HEK293 (cell line): Measurements from ENCODE around the gene TBC1D5.

Source experiments
- CTCF ChIA-PET: fragments of 350-600 bp; formaldehyde crosslinking; extraction: SDS; loops from one replicate; lab custom pipeline; 2021; ENCODE audit warnings: antibody characterized with exemption; lab: Yijun Ruan, JAX
- POLR2A ChIA-PET: fragments of 300-600 bp; formaldehyde crosslinking; extraction: SDS; loops from one replicate; lab custom pipeline; 2020; ENCODE audit warnings: antibody characterized with exemption, inconsistent platforms; lab: Yijun Ruan, JAX
- H3K27ac ChIP-seq: fragments of 200-500 bp; sonication (Bioruptor generic); 2 replicates; pipeline ENCODE4 v1.5.1; 2014; ENCODE audit warnings: low read depth, low read length, control low read depth, inconsistent platforms; ENCODE audit errors: extremely low read depth
- H3K36me3 ChIP-seq, 2 experiments: fragments of 200-500 bp in 1 of 2; sonication (Bioruptor generic) in 1 of 2; 1 replicate in 1 of 2; 2 replicates in 1 of 2; pipeline ENCODE4 v1.5.1; 2014 to 2017; ENCODE audit warnings: inconsistent platforms in 2 of 2, low read length in 2 of 2; ENCODE audit not compliant: control insufficient read depth in 2 of 2, insufficient read depth in 1 of 2
- H3K4me1 ChIP-seq: fragments of 200-500 bp; sonication (Bioruptor generic); 2 replicates; pipeline ENCODE4 v1.5.1; 2014; ENCODE audit warnings: mild to moderate bottlenecking, low read length, inconsistent platforms; ENCODE audit not compliant: control insufficient read depth, insufficient read depth
- H3K4me3 ChIP-seq: 2 replicates; pipeline ENCODE4 v1.5.1; 2011; ENCODE audit warnings: low read depth, mild to moderate bottlenecking, control low read depth, low read length, moderate library complexity
- H3K9me3 ChIP-seq: fragments of 200-500 bp; sonication (Bioruptor generic); 2 replicates; pipeline ENCODE4 v1.5.1; 2014; ENCODE audit warnings: low read depth, low read length, inconsistent platforms; ENCODE audit not compliant: control insufficient read depth, insufficient read depth
- HOXD13 ChIP-seq: sonication (generic); formaldehyde crosslinking; IDR thresholded peaks from 2 replicates; pipeline ENCODE4 v1.8.0; 2022; ENCODE audit warnings: missing genetic modification reagents, borderline replicate concordance
- YY2 ChIP-seq: fragments of 450-650 bp; formaldehyde crosslinking; IDR thresholded peaks from 2 replicates; pipeline ENCODE4 v1.5.1; 2016; ENCODE audit warnings: missing biosample characterization, missing genetic modification characterization
- ZBTB10 ChIP-seq: fragments of 450-650 bp; formaldehyde crosslinking; IDR thresholded peaks from 2 replicates; pipeline ENCODE4 v1.5.1; 2016; ENCODE audit warnings: missing biosample characterization, missing genetic modification characterization
- ZNF2 ChIP-seq: fragments of 450-650 bp; formaldehyde crosslinking; IDR thresholded peaks from 2 replicates; pipeline ENCODE4 v1.5.1; 2016; ENCODE audit warnings: missing biosample characterization, missing genetic modification characterization
- ZNF248 ChIP-seq: fragments of 450-650 bp; formaldehyde crosslinking; IDR thresholded peaks from 2 replicates; pipeline ENCODE4 v1.5.1; 2017; ENCODE audit warnings: missing biosample characterization, missing genetic modification characterization
- ZNF398 ChIP-seq: fragments of 450-650 bp; formaldehyde crosslinking; IDR thresholded peaks from 2 replicates; pipeline ENCODE4 v1.5.1; 2017; ENCODE audit warnings: missing biosample characterization, missing genetic modification characterization
- ZNF404 ChIP-seq: fragments of 450-650 bp; formaldehyde crosslinking; IDR thresholded peaks from 2 replicates; pipeline ENCODE4 v1.5.1; 2017; ENCODE audit warnings: missing biosample characterization, missing genetic modification characterization
- ZNF530 ChIP-seq: fragments of 450-650 bp; formaldehyde crosslinking; IDR thresholded peaks from 2 replicates; pipeline ENCODE4 v1.5.1; 2016; ENCODE audit warnings: low read depth, missing biosample characterization, missing genetic modification characterization
- ZNF558 ChIP-seq: fragments of 450-650 bp; formaldehyde crosslinking; IDR thresholded peaks from 2 replicates; pipeline ENCODE4 v1.5.1; 2016; ENCODE audit warnings: missing biosample characterization, missing genetic modification characterization
- ZNF585B ChIP-seq: fragments of 450-650 bp; formaldehyde crosslinking; IDR thresholded peaks from 2 replicates; pipeline ENCODE4 v1.5.1; 2016; ENCODE audit warnings: missing biosample characterization, missing genetic modification characterization
- ZNF664 ChIP-seq: fragments of 450-650 bp; formaldehyde crosslinking; IDR thresholded peaks from 2 replicates; pipeline ENCODE4 v1.5.1; 2016; ENCODE audit warnings: missing biosample characterization, missing genetic modification characterization
- ZNF791 ChIP-seq: fragments of 450-650 bp; formaldehyde crosslinking; IDR thresholded peaks from 2 replicates; pipeline ENCODE4 v1.5.1; 2016; ENCODE audit warnings: missing biosample characterization, missing genetic modification characterization
- ZNF830 ChIP-seq: fragments of 450-650 bp; IDR thresholded peaks from 2 replicates; pipeline ENCODE4 v1.5.0; 2018; ENCODE audit warnings: missing biosample characterization, missing genetic modification characterization, low read depth, mild to moderate bottlenecking, moderate library complexity
- ZSCAN23 ChIP-seq: fragments of 450-650 bp; formaldehyde crosslinking; IDR thresholded peaks from 2 replicates; pipeline ENCODE4 v1.5.1; 2016; ENCODE audit warnings: missing biosample characterization, missing genetic modification characterization
- ZSCAN4 ChIP-seq: fragments of 450-650 bp; formaldehyde crosslinking; IDR thresholded peaks from 2 replicates; pipeline ENCODE4 v1.5.1; 2017; ENCODE audit warnings: missing biosample characterization, missing genetic modification characterization
- ZXDB ChIP-seq: fragments of 450-650 bp; formaldehyde crosslinking; IDR thresholded peaks from 2 replicates; pipeline ENCODE4 v1.5.1; 2016; ENCODE audit warnings: missing biosample characterization, missing genetic modification characterization
- TF ChIP-seq, protein P1 (sequence below): fragments of 450-650 bp; formaldehyde crosslinking; IDR thresholded peaks from 2 replicates; pipeline ENCODE4 v1.5.1; 2016; ENCODE audit warnings: missing biosample characterization, missing genetic modification characterization

The TBC1D5 gene

GRCh38 chr3:17456046-17456445, 286.4 kb downstream of the TBC1D5 start:
- TF ChIP-seq ZNF2 (tag by site-specific recombination) (no peak), ZNF585B (tag by site-specific recombination) (no peak), ZBTB10 (tag by site-specific recombination) (no peak)
- ChIA-PET CTCF (interaction anchor here (0.7 kb wide), 1 partner anchor 942 kb away, joined by 4 read pairs; no protein-coding TSS in a partner anchor), POLR2A (no interaction called here)
- Histone ChIP-seq H3K4me1 (no peaks in the 10 kb centered on the region; the same call in 1 of the 2 replicates), H3K4me3 (no peak overlapping the region), H3K27ac (no peak overlapping the region), H3K9me3 (no peaks in the 10 kb centered on the region), H3K36me3 (no peaks in the 10 kb centered on the region)

DNA sequence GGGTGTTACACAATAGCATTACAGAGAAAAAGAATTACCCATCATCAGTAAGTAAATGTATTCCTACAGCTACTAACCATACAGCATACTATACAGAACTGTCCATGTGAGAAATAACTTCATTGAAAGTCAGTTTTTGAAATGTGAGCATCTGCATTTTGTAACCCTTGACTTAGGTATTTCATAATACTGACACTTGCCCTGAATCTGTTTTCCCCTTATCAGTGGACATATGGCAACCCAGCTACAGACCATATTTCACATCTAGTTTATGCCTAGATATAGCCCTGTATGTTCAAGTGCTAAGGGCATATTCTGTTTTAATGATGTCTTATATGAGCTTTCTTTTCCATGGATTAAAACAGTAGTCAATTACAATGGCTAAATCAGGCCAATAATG, 297.6 kb downstream of the TBC1D5 start:
- CTCF ChIA-PET, result no interaction called here
- TF ChIP-seq ZNF558 (tag by site-specific recombination), result no peak
- no peak for TF ChIP-seq ZNF404 (tag by site-specific recombination)
- no peak for TF ChIP-seq ZNF398
- no peak for TF ChIP-seq ZNF530 (tag by site-specific recombination)
- TF ChIP-seq, protein P1, sequence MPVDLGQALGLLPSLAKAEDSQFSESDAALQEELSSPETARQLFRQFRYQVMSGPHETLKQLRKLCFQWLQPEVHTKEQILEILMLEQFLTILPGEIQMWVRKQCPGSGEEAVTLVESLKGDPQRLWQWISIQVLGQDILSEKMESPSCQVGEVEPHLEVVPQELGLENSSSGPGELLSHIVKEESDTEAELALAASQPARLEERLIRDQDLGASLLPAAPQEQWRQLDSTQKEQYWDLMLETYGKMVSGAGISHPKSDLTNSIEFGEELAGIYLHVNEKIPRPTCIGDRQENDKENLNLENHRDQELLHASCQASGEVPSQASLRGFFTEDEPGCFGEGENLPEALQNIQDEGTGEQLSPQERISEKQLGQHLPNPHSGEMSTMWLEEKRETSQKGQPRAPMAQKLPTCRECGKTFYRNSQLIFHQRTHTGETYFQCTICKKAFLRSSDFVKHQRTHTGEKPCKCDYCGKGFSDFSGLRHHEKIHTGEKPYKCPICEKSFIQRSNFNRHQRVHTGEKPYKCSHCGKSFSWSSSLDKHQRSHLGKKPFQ (tag by site-specific recombination), result no peak
- TF ChIP-seq ZXDB, result no peak
- TF ChIP-seq ZNF664 (tag by site-specific recombination), result no peak
- TF ChIP-seq HOXD13 (CRISPR knock-in tag), result no peak
- TF ChIP-seq ZSCAN23, result no peak
- no peak for TF ChIP-seq ZSCAN4 (tag by site-specific recombination)
- no peak for TF ChIP-seq ZNF791 (tag by site-specific recombination)
- no peak for TF ChIP-seq ZNF248 (tag by site-specific recombination)
- TF ChIP-seq ZNF830, result no peak
- no peak for TF ChIP-seq YY2 (tag by site-specific recombination)
- TF ChIP-seq, all 188 proteins: peak for 0
- POLR2A ChIA-PET, result no interaction called here

More for the DNA sequence above, 297.6 kb downstream of the TBC1D5 start:
- H3K36me3 ChIP-seq, result no peaks in the 10 kb centered on the region
- no peak overlapping the region for H3K27ac ChIP-seq
- H3K9me3 ChIP-seq, result no peaks in the 10 kb centered on the region
- H3K4me3 ChIP-seq, result no peak overlapping the region
- no peaks in the 10 kb centered on the region for H3K4me1 ChIP-seq
